ENCODE measurements around the gene OTX1. TPM values are rescaled to one million over a fixed set of nuclear protein-coding genes. Genes with fewer than 3 reads are reported as not detected.

The OTX1 gene
- total RNA-seq, 1 experiment from 2014 or later = 14.4 TPM

DNA sequence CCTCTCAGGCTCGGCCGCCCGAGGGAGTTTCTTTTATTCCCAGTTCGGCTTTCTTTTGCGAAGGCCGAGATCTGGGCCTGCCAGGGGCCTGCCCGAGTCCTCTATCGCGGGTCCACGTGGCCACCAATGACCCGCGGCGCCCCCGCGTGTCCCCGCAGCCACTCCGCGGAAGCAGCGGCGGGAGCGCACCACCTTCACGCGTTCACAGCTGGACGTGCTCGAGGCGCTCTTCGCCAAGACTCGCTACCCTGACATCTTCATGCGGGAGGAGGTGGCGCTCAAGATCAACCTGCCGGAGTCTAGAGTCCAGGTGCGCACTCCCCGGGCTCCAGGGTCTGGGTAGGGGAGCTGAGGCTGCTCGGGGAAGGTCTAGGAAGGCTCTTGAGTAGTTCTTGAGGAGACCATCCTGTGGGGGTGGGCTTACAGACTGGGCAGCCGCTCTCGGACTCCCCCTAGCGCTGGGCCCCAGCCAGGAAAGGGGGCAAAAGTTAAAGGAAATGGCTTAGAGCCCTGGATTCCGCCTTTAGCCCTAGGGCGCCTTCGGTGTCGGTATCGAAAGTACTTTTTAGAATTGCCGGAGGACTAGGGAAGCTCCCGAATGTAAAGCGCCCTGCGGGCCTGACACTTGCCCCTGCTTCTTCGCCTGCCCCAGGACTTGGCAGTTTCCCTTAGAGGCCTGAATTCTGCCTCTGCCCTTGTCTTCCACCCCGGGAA lies 3.4 kb downstream of the OTX1 start:
- ChIA-PET CTCF (no interaction called here), POLR2A (no interaction called here)
- no peak overlapping the region for H3K4me3 Mint-ChIP-seq (ENCODE audit: unreplicated experiment)
- Histone ChIP-seq H3K4me3 (ENCODE audit: low read depth, low read length) (no peak overlapping the region), H3K27me3 (replicated peaks; ENCODE audit: control insufficient read depth, insufficient read depth, low read length) (no peaks in the 10 kb centered on the region), H3K36me3 (ENCODE audit: control insufficient read depth, insufficient read depth, low read length) (peaks cover 6% of the 10 kb centered on the region), H3K9me3 (0 out of 2 replicates have a peak, but pooled peaks cover 3% of the 10 kb centered on the region), H3K4me1 (no peaks in the 10 kb centered on the region)
- no peaks in the 10 kb centered on the region for H3K9me3 Mint-ChIP-seq (ENCODE audit: unreplicated experiment)
- no peaks in the 10 kb centered on the region for H3K27me3 Mint-ChIP-seq (ENCODE audit: insufficient read depth, unreplicated experiment)
- H3K4me1 Mint-ChIP-seq (ENCODE audit: low read depth, unreplicated experiment) = no peaks in the 10 kb centered on the region
- no peak overlapping the region for H3K27ac Mint-ChIP-seq (ENCODE audit: unreplicated experiment)
- peak in 1 of 2 experiments; percentile 26 for DNase-seq
- TF ChIP-seq, protein P1, sequence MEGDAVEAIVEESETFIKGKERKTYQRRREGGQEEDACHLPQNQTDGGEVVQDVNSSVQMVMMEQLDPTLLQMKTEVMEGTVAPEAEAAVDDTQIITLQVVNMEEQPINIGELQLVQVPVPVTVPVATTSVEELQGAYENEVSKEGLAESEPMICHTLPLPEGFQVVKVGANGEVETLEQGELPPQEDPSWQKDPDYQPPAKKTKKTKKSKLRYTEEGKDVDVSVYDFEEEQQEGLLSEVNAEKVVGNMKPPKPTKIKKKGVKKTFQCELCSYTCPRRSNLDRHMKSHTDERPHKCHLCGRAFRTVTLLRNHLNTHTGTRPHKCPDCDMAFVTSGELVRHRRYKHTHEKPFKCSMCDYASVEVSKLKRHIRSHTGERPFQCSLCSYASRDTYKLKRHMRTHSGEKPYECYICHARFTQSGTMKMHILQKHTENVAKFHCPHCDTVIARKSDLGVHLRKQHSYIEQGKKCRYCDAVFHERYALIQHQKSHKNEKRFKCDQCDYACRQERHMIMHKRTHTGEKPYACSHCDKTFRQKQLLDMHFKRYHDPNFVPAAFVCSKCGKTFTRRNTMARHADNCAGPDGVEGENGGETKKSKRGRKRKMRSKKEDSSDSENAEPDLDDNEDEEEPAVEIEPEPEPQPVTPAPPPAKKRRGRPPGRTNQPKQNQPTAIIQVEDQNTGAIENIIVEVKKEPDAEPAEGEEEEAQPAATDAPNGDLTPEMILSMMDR (IDR thresholded peaks at IDR 0.05; ENCODE audit: insufficient read depth in 1 of 2, low read depth in 1 of 2, low read length in 1 of 2, severe bottlenecking in 1 of 2, unreplicated experiment in 1 of 2) = no peak
- intact Hi-C loops (cut with micrococcal nuclease; ENCODE audit: unreplicated experiment) = no loop called here
- BruUV-seq (replicated peaks) = no TSS peak
- H3K36me3 Mint-ChIP-seq (ENCODE audit: insufficient read depth, unreplicated experiment) = peaks cover 48% of the 10 kb centered on the region

DNA sequence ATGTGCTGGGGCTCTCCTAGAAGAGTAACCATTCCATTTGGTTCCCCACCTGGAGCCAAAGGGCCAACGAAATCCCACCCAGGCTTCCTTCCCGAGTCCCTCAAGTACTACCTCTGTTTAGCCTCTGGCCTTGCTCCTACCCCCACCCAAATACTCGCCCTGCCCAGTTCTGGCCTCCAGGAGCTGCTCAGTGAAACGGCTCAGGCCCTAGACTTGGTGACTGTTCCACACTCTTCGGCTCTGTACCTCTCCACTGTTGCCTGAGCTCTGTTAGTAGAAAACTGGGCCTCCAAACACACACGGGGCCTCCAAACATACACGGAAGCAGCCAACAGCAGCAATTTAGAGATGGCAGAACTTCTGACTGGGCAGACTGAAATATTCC lies 4.2 kb downstream of the OTX1 start:
- Histone ChIP-seq H3K36me3 (ENCODE audit: control insufficient read depth, insufficient read depth, low read length) (peaks cover 6% of the 10 kb centered on the region), H3K4me3 (ENCODE audit: low read depth, low read length) (no peak overlapping the region), H3K4me1 (no peaks in the 10 kb centered on the region), H3K27me3 (replicated peaks; ENCODE audit: control insufficient read depth, insufficient read depth, low read length) (no peaks in the 10 kb centered on the region), H3K9me3 (0 out of 2 replicates have a peak, but pooled peaks cover 3% of the 10 kb centered on the region)
- peak in 1 of 2 experiments; percentile 19 for DNase-seq
- Mint-ChIP-seq H3K9me3 (ENCODE audit: unreplicated experiment) (no peaks in the 10 kb centered on the region), H3K4me1 (ENCODE audit: low read depth, unreplicated experiment) (no peaks in the 10 kb centered on the region), H3K4me3 (ENCODE audit: unreplicated experiment) (no peak overlapping the region), H3K36me3 (ENCODE audit: insufficient read depth, unreplicated experiment) (peaks cover 42% of the 10 kb centered on the region), H3K27ac (ENCODE audit: unreplicated experiment) (no peak overlapping the region), H3K27me3 (ENCODE audit: insufficient read depth, unreplicated experiment) (no peaks in the 10 kb centered on the region)
- no TSS peak for BruUV-seq (replicated peaks)
- intact Hi-C loops (cut with micrococcal nuclease; ENCODE audit: unreplicated experiment) = no loop called here
- ChIA-PET POLR2A (no interaction called here), CTCF (no interaction called here)
- TF ChIP-seq, protein P1 (IDR thresholded peaks at IDR 0.05; ENCODE audit: insufficient read depth in 1 of 2, low read depth in 1 of 2, low read length in 1 of 2, severe bottlenecking in 1 of 2, unreplicated experiment in 1 of 2) = no peak

DNA sequence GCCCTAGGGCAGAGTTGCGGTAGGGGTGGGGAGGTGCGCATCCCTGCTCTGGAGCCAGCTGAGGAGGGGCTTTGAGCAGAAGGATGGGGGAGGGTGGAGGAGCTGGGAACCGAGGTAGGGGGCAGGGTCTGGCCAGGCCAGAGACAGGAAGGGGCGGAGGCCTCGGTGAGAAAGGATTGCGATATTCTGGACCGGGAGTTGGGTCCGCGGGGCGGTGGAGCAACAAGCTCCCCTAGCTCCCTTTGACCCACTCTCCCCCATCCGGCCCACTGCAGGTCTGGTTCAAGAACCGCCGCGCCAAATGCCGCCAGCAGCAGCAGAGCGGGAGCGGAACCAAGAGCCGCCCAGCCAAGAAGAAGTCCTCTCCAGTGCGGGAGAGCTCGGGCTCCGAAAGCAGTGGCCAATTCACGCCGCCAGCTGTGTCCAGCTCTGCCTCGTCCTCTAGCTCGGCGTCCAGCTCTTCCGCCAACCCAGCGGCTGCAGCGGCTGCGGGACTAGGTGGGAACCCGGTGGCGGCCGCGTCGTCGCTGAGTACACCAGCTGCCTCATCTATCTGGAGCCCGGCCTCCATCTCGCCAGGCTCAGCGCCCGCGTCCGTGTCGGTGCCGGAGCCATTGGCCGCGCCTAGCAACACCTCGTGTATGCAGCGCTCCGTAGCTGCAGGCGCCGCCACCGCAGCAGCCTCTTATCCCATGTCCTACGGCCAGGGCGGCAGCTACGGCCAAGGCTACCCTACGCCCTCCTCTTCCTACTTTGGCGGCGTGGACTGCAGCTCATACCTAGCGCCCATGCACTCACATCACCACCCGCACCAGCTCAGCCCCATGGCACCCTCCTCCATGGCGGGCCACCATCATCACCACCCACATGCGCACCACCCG lies 4.8 kb downstream of the OTX1 start:
- Histone ChIP-seq H3K9me3 (0 out of 2 replicates have a peak, but pooled peaks cover 3% of the 10 kb centered on the region), H3K4me3 (ENCODE audit: low read depth, low read length) (no peak overlapping the region), H3K4me1 (no peaks in the 10 kb centered on the region), H3K27me3 (replicated peaks; ENCODE audit: control insufficient read depth, insufficient read depth, low read length) (no peaks in the 10 kb centered on the region), H3K36me3 (ENCODE audit: control insufficient read depth, insufficient read depth, low read length) (peaks cover 6% of the 10 kb centered on the region)
- ChIA-PET POLR2A (no interaction called here), CTCF (no interaction called here)
- H3K36me3 Mint-ChIP-seq (ENCODE audit: insufficient read depth, unreplicated experiment) = peaks cover 39% of the 10 kb centered on the region
- H3K27me3 Mint-ChIP-seq (ENCODE audit: insufficient read depth, unreplicated experiment) = no peaks in the 10 kb centered on the region
- H3K4me3 Mint-ChIP-seq (ENCODE audit: unreplicated experiment) = no peak overlapping the region
- H3K4me1 Mint-ChIP-seq (ENCODE audit: low read depth, unreplicated experiment) = no peaks in the 10 kb centered on the region
- TF ChIP-seq, protein P1 (IDR thresholded peaks at IDR 0.05; ENCODE audit: insufficient read depth in 1 of 2, low read depth in 1 of 2, low read length in 1 of 2, severe bottlenecking in 1 of 2, unreplicated experiment in 1 of 2) = no peak
- intact Hi-C loops (cut with micrococcal nuclease; ENCODE audit: unreplicated experiment) = no loop called here
- H3K9me3 Mint-ChIP-seq (ENCODE audit: unreplicated experiment) = no peaks in the 10 kb centered on the region
- H3K27ac Mint-ChIP-seq (ENCODE audit: unreplicated experiment) = no peak overlapping the region
- BruUV-seq (replicated peaks) = no TSS peak
- peak in 1 of 2 experiments; percentile 30 for DNase-seq

Measured in Caco-2 (cell line).